A673 (cell line): ENCODE measurements around the gene RPRD1B.

Experiments used
- CTCF ChIP-seq: fragments of 300-800, 200-600 bp; sonication (generic); conservative IDR thresholded peaks from 2 replicates; pipeline ENCODE4 v1.5.1; 2017; ENCODE audit warnings: low read depth, mild to moderate bottlenecking, antibody characterized with exemption, low read length, moderate library complexity, mixed read lengths
- EZH2 ChIP-seq: fragments of 200-600 bp; sonication (generic); IDR thresholded peaks from 2 replicates; pipeline ENCODE4 v1.6.1; 2017; ENCODE audit warnings: borderline replicate concordance, low read depth, mild to moderate bottlenecking, mixed read lengths, antibody characterized with exemption, low read length; ENCODE audit not compliant: poor library complexity, severe bottlenecking

GRCh38 chr20:38092915-38093314, 59.4 kb downstream of the RPRD1B start:
- TF ChIP-seq CTCF (no peak), EZH2 (no peak)
